Effector memory CD4-positive, alpha-beta T cell (primary cell): ENCODE measurements around the gene CCL8.

ENCODE experiments used
- DNase-seq, 3 donors: peaks; one replicate each; pipeline ENCODE4 v3.0.0-alpha.2; 2020
- H3K27ac ChIP-seq: 2 replicates; pipeline ENCODE4 v1.7.0; 2013; ENCODE audit warnings: mild to moderate bottlenecking, low read length, moderate library complexity; ENCODE audit not compliant: insufficient read depth, poor library complexity, severe bottlenecking
- H3K27me3 ChIP-seq: replicated peaks from 2 replicates; pipeline ENCODE4 v1.7.0; 2013; ENCODE audit warnings: mild to moderate bottlenecking, low read length; ENCODE audit not compliant: insufficient read depth, control insufficient read depth, poor library complexity, severe bottlenecking
- H3K36me3 ChIP-seq: 2 replicates; pipeline ENCODE4 v1.7.0; 2013; ENCODE audit warnings: mild to moderate bottlenecking, low read length, moderate library complexity; ENCODE audit not compliant: control insufficient read depth, insufficient read depth
- H3K4me1 ChIP-seq: 2 replicates; pipeline ENCODE4 v1.7.0; 2013; ENCODE audit warnings: low read length, mild to moderate bottlenecking; ENCODE audit not compliant: control insufficient read depth, insufficient read depth, poor library complexity, severe bottlenecking
- H3K4me3 ChIP-seq: 2 replicates; pipeline ENCODE4 v1.7.0; 2013; ENCODE audit warnings: low read length, low read depth, mild to moderate bottlenecking; ENCODE audit not compliant: insufficient read depth, poor library complexity, severe bottlenecking
- H3K9me3 ChIP-seq: 2 replicates; pipeline ENCODE4 v1.7.0; 2013; ENCODE audit warnings: mild to moderate bottlenecking, low read length, moderate library complexity; ENCODE audit not compliant: control insufficient read depth

CCL8 gene

DNA sequence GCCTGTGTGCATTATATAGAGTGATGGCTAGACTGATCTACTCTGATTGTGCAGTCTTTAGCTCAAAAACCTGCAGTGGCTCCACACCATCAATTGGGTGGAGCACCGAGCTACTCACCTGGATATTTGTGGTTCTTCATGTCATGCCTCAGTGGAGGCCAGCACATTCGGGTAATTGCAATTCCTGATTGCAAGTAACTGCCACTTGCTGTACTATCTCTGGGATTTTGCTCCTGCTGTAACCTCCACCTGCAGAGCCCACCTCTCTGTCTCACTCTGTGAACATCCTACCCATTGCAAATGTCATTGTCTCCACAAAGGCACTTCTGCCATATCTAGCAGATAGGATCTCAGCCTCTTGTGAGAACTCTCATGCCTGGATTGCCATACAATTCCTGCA, 45.5 kb downstream of the CCL8 start:
- no peak overlapping the region for H3K27ac ChIP-seq
- no peak for DNase-seq
- H3K27me3 ChIP-seq: no peaks in the 10 kb centered on the region
- no peaks in the 10 kb centered on the region for H3K9me3 ChIP-seq
- no peaks in the 10 kb centered on the region for H3K4me1 ChIP-seq
- H3K36me3 ChIP-seq: no peaks in the 10 kb centered on the region
- no peak overlapping the region for H3K4me3 ChIP-seq

DNA sequence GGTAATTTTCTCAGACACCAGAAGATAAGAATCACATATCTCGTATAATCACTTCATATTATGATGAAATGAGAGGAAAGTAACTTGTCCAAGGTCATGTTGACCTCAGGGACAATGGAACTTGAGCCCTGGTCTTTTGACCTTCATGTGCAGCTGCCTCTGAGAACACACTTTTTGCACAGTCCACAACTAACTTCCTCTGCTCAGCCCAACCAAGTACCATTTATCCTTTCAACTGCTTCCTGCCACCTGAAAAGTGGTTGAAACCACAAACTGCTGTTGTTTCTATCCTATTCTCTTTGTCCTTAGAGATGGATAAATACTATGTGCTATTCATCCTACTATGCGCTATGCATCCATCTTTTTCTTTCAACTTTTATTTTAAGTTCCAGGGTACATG, 46.1 kb downstream of the CCL8 start:
- Histone ChIP-seq H3K27ac (no peak overlapping the region), H3K4me3 (no peak overlapping the region), H3K36me3 (no peaks in the 10 kb centered on the region), H3K4me1 (no peaks in the 10 kb centered on the region), H3K27me3 (no peaks in the 10 kb centered on the region), H3K9me3 (no peaks in the 10 kb centered on the region)
- no peak for DNase-seq

DNA sequence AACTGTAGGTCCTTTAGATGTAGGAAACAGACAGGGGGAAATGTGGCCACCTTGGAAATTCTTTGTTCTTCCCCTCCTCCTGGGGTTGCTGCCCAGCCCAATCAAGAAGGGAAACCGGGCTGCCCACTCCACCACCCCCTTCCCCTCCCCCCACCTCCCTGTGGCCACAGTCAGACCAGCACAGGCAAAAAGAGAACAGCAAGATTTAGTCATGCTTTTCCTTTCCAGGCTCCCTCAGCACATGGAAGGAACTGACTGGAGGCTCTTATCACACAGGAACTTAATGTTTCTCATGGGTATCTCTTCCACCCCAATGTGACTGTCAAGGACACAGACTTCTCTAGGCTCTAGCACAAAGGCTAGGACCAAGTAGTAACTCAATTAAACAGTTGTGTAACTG, 46.8 kb downstream of the CCL8 start:
- Histone ChIP-seq H3K27ac (no peak overlapping the region), H3K27me3 (no peaks in the 10 kb centered on the region), H3K36me3 (no peaks in the 10 kb centered on the region), H3K9me3 (no peaks in the 10 kb centered on the region), H3K4me3 (no peak overlapping the region), H3K4me1 (no peaks in the 10 kb centered on the region)
- DNase-seq: no peak

GRCh38 chr17:34366529-34367107, 47.4 kb downstream of the CCL8 start:
- H3K4me3 ChIP-seq: no peak overlapping the region

GRCh38 chr17:34367486-34368195, 48.4 kb downstream of the CCL8 start:
- no peak for DNase-seq
- Histone ChIP-seq H3K4me1 (no peaks in the 10 kb centered on the region), H3K27ac (no peak overlapping the region)

More at GRCh38 chr17:34366529-34367107, 47.4 kb downstream of the CCL8 start:
- DNase-seq: no peak
- H3K27me3 ChIP-seq: no peaks in the 10 kb centered on the region
- no peaks in the 10 kb centered on the region for H3K9me3 ChIP-seq
- no peak overlapping the region for H3K27ac ChIP-seq
- H3K4me1 ChIP-seq: no peaks in the 10 kb centered on the region
- no peaks in the 10 kb centered on the region for H3K36me3 ChIP-seq

GRCh38 chr17:34368196-34368945, 49.1 kb downstream of the CCL8 start:
- H3K4me1 ChIP-seq: no peaks in the 10 kb centered on the region
- no peak overlapping the region for H3K4me3 ChIP-seq
- no peak overlapping the region for H3K27ac ChIP-seq
- DNase-seq: no peak
- no peaks in the 10 kb centered on the region for H3K27me3 ChIP-seq
- H3K9me3 ChIP-seq: no peaks in the 10 kb centered on the region
- H3K36me3 ChIP-seq: no peaks in the 10 kb centered on the region

More at GRCh38 chr17:34367486-34368195, 48.4 kb downstream of the CCL8 start:
- no peak overlapping the region for H3K4me3 ChIP-seq
- H3K36me3 ChIP-seq: no peaks in the 10 kb centered on the region
- H3K9me3 ChIP-seq: no peaks in the 10 kb centered on the region
- H3K27me3 ChIP-seq: no peaks in the 10 kb centered on the region

DNA sequence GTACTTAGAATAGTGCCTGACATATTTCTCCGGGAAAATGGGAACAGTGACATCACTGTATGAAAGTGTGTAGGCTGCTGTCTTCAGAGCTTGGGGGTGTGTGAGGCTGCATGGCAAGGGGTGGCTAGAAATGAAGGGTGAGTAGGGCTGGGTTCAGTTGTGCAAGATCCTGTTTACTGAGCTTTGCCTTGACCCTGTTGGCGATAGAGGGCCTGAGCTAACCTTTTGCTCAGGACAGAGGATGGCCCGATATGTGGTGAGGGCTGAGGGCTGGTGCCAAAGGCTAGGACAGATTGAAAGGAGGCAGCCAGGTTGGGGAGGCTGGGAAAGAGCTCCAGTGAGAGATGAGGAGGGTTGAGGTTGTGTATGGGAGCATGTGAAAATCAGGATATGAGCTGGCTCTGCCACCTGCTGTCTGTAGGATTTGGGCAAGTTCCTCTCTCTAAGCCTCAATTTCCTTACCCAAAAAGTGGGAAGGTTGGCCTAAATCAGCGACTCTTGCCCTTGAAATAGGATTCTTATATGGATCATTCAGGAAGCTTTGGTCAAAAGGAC, 49.8 kb downstream of the CCL8 start:
- Histone ChIP-seq H3K4me1 (no peaks in the 10 kb centered on the region), H3K36me3 (no peaks in the 10 kb centered on the region), H3K27ac (no peak overlapping the region), H3K4me3 (no peak overlapping the region), H3K9me3 (no peaks in the 10 kb centered on the region), H3K27me3 (no peaks in the 10 kb centered on the region)
- no peak for DNase-seq

GRCh38 chr17:34369571-34369970, 50.3 kb downstream of the CCL8 start:
- Histone ChIP-seq H3K9me3 (no peaks in the 10 kb centered on the region), H3K4me3 (no peak overlapping the region), H3K36me3 (no peaks in the 10 kb centered on the region), H3K4me1 (no peaks in the 10 kb centered on the region), H3K27me3 (no peaks in the 10 kb centered on the region), H3K27ac (no peak overlapping the region)
- DNase-seq: no peak

DNA sequence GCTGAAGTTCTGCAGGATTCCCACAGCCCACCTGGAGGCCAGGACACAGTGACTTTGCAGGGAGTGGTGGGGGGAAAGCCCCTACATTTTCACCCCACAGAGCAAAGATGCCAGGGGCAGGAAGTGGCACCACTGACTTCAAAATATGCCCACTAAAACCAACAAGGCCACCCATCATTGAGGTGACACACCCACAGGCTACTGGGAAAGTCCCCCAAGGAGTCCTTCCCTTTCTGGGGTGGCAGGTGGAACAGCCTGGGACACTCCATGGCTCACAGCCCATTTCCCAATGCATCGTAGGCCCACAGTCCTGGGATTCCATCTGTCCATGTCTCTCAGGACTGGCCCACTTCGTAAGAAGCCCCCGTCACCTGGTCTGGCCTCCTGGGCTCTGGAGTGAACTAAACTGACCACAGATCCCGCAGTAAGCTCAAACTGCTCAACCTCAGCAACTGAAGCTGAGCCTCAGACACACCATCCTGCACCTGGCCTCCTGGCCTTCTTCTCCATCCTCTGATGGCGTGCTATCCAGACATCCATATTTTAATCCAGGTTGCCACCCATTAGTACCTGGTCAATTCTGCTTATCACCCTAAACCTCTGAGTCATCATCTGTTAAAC, 51.3 kb downstream of the CCL8 start:
- no peaks in the 10 kb centered on the region for H3K4me1 ChIP-seq

More for the DNA sequence above, 51.3 kb downstream of the CCL8 start:
- Histone ChIP-seq H3K4me3 (no peak overlapping the region), H3K27me3 (no peaks in the 10 kb centered on the region), H3K9me3 (no peaks in the 10 kb centered on the region), H3K36me3 (no peaks in the 10 kb centered on the region), H3K27ac (no peak overlapping the region)
- no peak for DNase-seq
